Measurements from ENCODE around the gene PRICKLE2.

Gene PRICKLE2

DNA sequence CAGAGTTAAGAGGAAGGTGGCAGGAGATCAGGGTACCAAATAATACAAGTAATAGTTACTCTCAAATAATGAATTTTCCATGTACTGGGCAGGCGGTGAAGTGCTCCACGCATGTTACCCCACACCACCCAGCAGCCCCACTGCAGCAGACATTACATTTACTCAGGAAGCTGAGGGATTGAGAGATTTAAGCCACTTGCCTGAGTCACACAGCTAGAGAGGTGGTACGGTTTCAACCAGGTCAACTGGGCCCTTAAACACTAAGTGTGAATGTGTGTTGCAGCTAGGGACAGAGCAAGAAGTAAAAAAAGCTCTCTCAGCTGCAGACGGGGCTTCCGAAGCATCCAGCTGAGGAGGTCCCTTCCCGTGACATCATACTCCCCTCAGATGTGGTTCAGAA is 91.3 kb downstream of the PRICKLE2 start:
- DNase-seq (ENCODE audit: low read depth) = no peak

DNA sequence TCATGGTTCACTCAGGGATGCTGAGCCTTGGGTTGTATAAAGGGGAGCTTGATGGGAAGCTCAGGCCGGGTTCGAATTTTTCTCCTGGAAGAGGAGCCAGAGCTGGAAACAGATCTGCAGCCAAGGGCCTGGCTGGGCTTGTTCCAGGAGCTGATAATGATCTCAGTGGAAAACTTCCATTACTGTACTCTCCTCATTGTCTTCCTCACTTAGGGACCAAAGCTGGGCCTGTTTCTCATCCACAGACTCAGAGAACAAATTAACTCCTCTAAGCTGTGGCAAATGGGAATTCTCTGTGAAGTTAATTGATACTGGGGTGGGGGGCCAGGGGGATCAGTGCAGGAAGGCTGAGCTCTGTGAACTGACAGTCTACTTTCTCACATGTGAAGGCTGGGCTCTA is 92.0 kb downstream of the PRICKLE2 start:
- DNase-seq (ENCODE audit: low read depth) = no peak

DNA sequence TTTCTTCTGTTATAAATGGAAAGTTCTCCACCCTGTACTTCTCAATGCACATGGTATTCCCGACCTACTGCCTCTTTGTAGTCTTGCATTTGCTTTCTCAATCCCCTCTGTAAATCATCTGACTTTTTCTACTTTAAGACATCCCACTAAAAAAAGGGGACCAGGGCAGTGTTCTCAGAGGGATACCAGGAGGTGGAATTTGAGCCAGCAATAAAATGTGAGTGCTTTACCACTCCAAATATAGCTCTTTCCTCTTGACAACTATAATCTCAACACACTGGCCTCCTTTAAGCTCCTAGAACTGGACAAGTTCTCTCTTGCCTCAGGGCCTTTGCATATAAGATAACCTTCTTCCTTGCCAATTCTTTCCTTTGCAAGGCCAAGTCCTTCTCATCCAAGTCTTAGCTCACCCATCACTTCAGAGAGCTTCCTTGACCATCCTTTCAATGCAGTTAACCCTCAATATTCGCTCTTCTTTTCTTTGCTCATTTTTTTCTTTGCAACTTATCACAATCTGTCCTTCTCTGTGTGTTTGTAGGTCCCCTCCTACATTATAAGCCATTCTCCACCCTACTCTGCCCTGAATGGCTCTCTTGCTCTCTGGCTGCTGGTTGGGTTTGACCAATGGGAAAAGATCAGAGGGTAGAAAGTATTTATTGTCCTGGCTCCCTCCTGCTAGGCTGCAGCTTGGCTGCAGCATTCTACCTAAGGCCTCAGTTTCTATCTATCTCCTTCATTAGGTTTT is 93.4 kb downstream of the PRICKLE2 start:
- no peak for DNase-seq (ENCODE audit: low read depth)

DNA sequence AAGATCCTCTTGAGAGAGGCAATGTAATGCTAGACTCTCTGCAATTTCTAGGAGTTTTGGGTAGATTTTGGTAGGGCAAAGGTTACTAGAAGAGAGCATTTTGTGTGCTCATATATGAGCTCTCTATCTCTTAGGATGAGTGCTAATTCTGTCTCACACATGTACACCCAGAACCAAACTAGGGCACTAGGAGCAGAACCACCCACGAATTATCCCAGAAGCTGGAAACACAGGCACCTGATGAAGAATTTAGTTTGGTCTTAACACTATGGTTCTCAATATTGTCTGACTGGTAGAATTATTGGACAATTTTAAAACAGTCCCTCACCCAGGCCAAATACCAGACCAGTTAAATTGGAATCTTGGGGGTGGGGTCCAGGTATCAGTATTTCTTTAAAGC is 94.8 kb downstream of the PRICKLE2 start:
- no peak for DNase-seq (ENCODE audit: low read depth)

DNA sequence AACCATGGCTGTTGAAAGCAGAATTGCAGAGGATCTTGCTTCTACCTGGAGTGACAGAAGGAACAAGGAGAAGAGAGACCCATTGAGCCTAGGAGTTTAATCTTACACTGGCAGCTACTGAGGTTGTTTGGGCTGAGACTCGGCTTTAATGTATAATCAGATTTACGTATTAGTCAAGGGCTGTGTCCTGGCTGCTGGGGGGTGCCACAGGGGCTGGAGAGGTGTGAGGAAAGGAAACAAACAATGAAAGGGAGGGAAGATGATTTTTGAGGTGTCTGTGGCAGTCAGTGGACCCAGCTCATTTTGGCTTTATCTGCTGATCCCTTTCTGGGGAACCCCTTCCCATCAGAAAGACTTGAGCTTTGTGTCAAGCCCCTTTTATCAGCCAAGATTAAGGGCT is 95.7 kb downstream of the PRICKLE2 start:
- DNase-seq (ENCODE audit: low read depth) = no peak

DNA sequence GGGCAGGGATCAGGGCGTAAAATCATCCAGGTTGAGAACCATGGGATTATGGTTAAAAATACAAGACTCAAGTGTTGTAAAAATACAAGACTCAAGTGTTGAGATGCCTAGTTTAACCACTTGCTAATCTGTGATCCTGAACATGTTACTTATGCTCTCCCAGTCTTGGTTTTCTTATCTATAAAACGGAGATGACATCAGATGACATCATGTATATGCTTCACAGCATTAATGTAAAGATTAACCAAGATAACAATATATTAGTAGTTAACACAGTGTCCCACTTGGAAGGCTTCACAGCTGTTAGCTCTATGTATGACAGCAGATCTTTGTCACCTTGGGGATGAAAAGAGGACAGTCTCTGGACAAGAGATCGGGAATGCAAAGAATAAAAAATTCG is 96.2 kb downstream of the PRICKLE2 start:
- DNase-seq (ENCODE audit: low read depth) = no peak

DNA sequence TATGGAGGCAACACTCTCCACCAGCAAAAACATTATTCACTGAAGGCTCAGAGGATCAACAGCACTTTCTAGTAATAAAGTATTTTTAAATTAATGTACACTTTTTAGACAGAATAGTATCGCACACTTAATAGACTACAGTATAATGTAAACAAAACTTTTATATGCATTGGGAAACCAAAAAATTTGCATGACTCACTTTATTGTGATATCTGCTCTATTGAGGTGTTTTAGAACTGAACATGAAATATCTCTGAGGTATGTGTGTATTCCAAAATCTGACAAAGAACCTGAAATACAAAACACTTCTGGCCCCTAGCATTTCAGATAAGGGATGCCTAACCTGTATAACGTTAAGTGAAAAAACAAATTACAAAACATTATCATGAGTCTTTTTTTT is 99.7 kb downstream of the PRICKLE2 start:
- no peak for DNase-seq (ENCODE audit: low read depth)

DNA sequence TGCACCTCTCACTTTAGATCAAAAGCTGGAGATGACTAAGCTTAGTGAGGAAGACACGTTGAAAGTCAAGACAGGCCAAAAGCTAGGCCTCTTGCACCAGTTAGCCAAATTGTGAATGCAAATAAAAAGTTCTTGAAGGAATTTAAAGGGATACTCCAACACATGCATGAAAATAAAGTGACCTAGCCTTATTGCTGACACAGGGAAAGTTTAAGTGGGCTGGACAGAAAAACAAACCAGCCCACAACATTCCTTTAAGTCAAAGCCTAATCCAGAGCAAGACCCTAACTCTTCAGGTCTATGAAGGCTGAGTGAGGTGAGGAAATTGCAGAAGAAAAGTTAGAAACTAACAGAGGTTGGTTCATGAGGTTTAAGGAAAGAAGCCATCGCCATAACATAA is 101.3 kb downstream of the PRICKLE2 start:
- DNase-seq (ENCODE audit: low read depth) = no peak

DNA sequence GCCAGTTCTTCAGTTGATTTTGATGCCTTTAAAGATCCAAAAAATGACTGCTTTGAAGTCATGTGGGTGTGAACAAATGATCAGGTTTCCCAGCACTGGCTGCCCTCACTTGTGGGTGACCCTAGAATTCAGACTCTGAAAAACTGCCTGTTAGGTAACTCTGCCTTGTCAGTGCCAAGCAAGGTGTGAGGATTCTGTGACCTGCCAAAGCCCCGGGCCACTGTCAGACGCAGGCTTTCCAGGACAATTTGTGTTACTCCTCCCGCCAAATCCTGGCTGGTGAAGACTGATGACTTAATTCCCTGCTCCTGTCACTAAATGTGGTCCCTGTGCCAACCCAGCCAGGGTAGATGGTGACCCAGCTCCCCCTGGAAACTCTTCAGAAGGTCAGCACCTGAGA is 102.8 kb downstream of the PRICKLE2 start:
- no peak for DNase-seq (ENCODE audit: low read depth)

DNA sequence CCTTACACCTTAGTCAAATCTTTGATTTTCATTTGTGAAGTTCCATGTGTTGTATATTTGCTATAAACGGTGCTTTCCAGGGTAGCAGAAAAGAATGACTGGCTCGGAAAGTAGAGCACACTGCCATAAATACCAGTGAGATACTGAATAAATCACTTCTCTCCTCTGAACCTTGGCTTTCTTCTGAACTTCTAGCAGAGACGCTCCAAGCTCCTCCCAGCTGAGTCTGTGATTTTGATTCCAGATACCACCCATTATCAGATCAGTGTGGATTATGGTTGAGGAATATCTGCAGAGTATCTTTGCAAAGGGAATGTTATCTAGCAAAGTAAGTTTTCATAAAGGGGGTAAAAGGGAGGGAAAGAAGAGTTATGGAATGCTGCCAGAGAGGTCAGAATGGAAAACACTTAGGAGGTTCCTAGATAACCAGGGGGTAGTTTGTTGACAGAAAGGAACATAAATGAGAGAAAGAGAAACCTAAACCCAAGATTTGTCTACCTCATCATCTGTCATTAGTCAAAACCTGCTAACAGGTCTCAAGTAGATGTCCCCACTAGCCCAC is 103.4 kb downstream of the PRICKLE2 start:
- DNase-seq (ENCODE audit: low read depth) = no peak

DNA sequence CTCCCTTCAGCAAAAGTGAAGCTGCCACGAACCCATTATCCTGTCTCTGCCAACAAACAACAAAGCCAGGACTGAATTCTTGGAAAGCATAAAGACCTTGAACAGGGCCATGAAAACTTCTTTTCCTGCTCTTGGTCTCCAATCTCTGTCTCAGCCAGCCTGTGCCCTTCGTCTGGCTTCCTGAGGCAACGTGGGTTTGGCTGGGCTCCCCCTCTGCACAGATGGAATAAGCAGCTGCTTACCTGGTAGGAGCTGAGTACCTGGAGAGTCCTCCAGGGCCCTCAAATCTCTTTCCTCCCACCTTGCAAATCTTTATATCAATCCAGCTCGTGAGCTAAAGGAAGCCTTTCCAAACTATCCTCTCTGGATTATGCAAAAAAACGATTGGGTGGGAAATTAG is 104.4 kb downstream of the PRICKLE2 start:
- DNase-seq (ENCODE audit: low read depth) = no peak

DNA sequence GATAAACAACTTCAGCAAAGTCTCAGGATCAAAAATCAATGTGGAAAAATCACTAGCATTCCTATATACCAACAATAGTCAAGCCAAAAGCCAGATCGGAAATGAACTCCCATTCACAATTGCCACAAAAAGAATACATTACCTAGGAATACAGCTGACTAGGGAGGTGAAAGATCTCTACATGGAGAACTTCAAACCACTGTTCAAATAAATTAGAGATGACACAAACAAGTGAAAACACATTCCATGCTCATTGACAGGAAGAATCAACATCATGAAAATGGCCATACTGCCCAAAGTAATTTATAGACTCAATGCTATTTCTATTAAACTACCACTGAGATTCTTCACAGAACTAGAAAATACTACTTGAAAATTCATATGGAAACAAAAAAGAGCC is 107.8 kb downstream of the PRICKLE2 start:
- no peak for DNase-seq (ENCODE audit: low read depth)

DNA sequence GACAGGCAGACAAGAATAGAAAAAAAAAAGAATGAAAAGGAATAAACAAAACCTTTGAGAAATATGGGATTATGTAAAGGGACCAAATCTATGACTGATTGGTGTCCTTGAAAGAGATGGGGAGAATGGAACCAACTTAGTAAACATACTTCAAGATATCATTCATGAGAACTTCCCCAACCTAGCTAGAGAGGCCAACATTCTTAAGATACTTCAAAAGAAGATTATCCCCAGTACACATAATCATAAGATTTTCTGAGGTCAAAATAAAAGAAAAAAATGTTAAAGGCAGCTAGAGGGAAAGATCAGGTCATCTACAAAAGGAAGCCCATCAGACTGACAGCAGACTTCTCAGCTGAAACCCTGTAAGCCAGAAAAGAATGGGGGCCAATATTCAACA is 110.6 kb downstream of the PRICKLE2 start:
- no peak for DNase-seq (ENCODE audit: low read depth)

DNA sequence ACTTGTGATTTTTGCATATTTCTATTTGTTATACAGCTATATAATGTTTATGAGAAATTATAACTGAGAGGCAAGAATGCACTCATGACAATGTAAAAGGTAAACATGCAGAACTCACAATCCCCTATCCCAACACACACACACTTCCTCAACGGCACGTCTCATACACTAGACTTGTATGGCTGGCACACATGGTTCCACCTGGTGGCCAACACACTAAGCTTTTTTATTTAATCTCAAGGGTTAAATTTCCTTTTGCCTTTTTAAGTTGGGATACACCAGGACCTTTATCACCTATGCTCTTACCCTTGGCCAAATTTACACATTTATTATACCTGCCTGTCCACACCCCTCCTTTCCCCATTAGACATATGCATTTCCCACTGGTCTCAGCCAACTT is 113.4 kb downstream of the PRICKLE2 start:
- no peak for DNase-seq (ENCODE audit: low read depth)

DNA sequence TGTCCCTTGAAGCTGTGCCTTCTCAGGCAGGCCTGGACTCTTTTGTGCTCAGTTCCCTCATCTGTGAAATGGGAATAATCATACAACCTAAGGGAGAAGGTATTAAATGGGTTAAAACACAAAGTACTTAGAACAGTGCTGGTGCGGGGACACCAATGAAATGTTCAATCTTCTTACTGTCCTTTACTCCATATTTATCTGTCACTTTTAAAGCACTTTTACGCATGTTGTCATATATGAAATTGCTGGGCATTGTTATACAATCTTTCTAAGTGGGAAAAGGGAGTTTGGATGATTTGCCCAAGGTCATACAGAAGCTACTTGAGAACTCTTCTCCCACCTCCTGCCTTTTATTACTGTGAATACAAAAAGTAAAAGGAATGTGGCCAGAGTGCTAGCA is 114.2 kb downstream of the PRICKLE2 start:
- no peak for DNase-seq (ENCODE audit: low read depth)

DNA sequence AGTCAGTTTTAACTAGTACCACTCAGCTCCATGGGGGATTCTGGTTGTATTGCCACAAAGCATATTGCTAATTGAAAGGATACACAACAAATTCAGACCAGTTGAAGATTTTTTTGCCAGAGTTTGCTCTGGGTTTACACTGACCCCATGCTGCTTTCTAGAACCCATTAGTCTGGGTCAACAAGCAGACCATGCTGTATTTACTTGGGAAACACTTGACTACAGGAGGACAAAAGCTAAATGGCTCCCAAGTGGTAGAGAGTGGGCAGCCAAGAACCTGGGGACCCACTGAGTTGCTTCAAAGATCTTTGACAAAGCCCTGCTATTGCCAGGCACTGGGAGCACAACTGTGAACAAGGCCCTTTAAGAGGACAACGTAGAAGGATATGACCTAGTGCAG is 115.2 kb downstream of the PRICKLE2 start:
- DNase-seq (ENCODE audit: low read depth) = no peak

DNA sequence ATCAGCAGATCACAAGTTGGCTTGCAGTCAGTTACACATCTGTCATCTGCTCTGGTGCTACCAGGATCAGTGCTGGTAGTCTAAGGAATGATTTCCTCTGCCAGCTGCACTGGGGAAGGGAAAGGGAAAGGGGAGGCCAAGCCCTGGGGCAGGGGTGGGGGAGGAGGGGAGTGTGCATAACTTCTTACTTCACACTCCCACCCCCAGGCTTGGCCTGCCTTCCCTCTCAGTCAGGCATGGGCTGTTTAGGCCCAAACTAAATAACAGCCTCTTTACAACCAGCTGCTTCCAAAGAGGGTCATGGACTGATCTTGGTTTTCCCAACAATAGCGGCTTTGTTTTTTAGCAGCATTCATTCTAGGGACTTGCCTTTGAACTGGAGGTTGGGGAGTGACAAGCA is 115.8 kb downstream of the PRICKLE2 start:
- no peak for DNase-seq (ENCODE audit: low read depth)

DNA sequence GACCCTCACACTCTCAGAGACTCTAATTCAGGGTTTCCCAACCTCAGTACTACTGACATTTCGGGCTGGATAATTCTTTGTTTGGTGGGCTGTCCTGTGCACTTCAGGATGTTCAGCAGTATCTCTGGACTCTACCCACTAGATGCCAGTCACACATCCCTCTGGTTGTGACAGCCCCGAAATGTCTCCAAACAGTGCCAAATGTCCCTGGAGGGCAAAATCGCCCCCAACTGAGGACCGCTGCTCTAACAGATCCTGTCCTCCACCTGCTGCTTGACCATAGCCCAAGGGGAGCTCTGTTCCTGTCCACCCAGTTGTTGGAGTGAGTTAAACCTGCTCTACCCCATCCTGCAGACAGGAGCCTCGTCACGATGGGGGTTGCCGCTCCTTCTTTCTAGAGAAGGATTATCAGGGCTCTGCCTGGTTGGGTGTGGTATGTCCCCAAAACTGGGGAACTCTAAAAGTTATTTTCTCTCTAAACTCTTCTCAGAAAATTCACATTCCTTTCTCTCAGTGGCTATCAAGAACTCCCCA is 116.4 kb downstream of the PRICKLE2 start:
- no peak for DNase-seq (ENCODE audit: low read depth)

DNA sequence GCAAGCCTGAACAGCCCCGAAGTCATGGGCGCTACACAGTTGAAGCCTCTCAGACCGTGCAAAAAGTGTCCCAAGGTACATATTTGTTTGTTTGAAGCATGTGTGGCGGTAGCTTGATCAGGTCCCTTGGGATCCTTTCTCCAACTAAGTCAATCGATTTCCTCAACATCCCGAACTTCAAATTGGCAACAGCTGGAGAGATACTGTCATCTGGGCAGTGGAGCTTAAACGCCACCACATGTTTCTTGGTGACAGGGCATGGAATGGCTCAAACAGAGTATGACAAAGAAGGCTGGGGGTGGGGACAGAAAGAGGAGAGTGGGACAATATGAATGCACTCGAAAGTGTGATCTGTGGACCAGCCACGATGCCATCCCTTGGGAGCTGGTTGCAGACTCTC is 117.0 kb downstream of the PRICKLE2 start:
- DNase-seq (ENCODE audit: low read depth) = no peak

DNA sequence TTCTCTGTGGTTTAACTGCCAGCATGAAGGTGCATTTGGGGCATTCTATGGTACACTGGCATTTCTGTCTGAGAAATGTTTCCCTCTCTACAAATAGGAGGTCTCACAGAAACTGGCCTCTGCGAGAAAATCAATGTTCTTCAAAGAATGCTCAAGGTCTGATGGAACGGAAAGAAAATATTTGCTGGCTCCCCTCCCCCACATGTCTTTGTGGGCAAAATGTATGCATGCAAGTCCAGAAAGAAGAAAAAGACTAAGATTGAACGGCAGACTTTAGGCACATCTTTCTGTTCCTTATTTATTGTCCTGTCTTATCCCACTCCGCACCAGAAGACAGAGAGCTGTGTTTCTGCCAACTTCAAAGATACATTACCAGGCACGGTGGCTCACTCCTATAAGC is 118.1 kb downstream of the PRICKLE2 start:
- no peak for DNase-seq (ENCODE audit: low read depth)

DNA sequence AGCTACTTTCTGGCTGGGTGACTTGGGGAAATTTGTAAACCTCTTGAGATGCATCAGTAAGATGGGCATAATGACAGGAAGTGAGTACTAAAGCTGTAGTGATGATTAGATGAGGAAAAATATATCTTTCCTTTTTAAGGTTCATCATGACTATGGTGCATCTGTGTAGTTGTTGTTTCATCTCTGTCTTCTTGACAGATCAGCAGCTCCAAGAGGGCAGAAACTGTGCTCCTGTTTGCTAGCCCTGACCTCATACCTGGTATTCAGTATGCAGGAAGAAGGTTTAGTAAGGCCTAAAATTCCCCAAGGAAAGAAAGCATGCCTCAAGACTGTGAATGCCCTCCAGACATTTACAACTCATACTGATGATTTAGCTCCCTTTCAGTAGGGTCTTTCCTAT is 119.5 kb downstream of the PRICKLE2 start:
- DNase-seq (ENCODE audit: low read depth) = no peak

DNA sequence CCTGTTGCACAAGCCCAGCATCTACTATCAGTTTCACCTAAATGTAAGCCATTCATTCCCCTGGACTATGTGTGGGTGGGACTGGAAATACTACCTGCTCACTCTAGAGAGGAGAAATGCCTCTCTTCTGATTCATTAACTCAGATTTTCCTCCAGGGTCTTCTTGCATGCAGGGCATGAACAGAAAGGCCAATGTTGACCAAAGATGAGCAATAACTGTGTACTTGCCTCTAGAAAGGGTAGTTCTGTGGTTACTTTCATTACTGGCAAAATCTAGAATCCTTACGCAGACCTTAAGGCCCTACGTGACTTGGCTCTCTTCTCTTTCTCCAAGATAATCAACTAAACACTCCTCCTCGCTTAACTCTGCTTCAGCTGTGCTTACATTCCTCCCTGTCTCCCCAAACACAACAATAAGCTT is 120.6 kb downstream of the PRICKLE2 start:
- no peak for DNase-seq (ENCODE audit: low read depth)

DNA sequence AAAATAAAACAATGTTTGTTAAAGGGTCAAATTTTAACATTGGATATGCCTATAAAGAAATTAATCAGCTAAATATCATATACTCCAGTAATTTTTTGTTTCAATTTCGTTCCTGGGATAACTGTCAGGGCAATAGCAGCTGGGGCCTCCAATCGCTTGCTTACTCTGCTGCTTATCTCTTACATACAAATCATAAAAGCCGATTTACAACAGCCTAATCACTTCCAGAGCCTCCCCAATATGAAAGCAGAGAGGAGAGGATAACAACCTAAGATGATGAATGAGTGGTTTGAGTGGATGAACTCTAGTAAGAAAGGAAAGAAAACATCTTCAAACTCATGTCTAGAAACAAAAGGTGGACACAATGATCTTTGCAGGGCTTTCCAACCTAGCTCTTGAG is 121.3 kb downstream of the PRICKLE2 start:
- no peak for DNase-seq (ENCODE audit: low read depth)

DNA sequence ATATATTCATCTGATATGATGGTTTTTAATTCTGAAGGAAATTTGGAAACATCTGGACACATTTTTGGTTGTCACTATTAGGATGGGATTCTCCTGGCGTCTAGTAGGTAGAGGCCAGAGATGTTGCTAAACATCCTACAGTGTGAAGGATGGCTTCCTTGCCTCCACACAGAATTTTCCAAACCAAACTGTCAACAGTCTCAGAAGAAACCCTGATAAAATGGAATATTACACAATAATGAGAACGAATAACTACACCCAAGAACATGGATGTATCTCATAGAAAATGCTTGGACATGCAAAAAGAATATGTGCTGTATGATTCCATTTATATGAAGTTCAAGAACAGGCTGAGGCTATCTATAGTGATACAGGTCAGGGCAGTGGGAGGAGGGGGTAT is 122.1 kb downstream of the PRICKLE2 start:
- DNase-seq (ENCODE audit: low read depth) = no peak
